AG08395 (cell line): Measurements from ENCODE around the gene ZNF511.
A peak's percentile ranks its signal among the peaks of the same experiment; 100 is the strongest.
"Not testable (repeated sequence)": the region's sequence is repeated elsewhere in the genome, so short reads cannot be mapped to it uniquely, and the experiment has no call there.

ENCODE experiments used
- DNase-seq: peaks from one replicate; pipeline ENCODE4 v3.0.0; 2012; ENCODE audit warnings: mixed read lengths, low spot score

ZNF511 gene

GRCh38 chr10:133308421-133309099 is at the start of gene ZNF511, which contains the start of gene TUBGCP2:
Gene ZNF511 (plus strand): TSS chr10:133308914. CDS start chr10:133308944, 30 bp downstream.
Gene TUBGCP2 (minus strand): TSS chr10:133308872. CDS start chr10:133302941, 5,931 bp downstream.
- peak; percentile 92 for DNase-seq

- no peak for DNase-seq
These were observed 49.1 kb upstream of the ZNF511 start for GRCh38 chr10:133259602-133259989.

GRCh38 chr10:133260895-133261725 is 47.6 kb upstream of the ZNF511 start:
- peak; percentile 53 for DNase-seq

- DNase-seq, result peak; percentile 86
These were observed 46.9 kb upstream of the ZNF511 start for GRCh38 chr10:133261726-133262325.

- no peak for DNase-seq
These were observed 46.0 kb upstream of the ZNF511 start for GRCh38 chr10:133262696-133263095.

GRCh38 chr10:133263674-133264073 is 45.0 kb upstream of the ZNF511 start:
- DNase-seq, result no peak

GRCh38 chr10:133264461-133264860 is 44.3 kb upstream of the ZNF511 start:
- DNase-seq, result no peak

GRCh38 chr10:133265052-133265451 is 43.7 kb upstream of the ZNF511 start:
- not testable (repeated sequence) for DNase-seq

GRCh38 chr10:133266056-133266795 is 42.5 kb upstream of the ZNF511 start:
- DNase-seq, result no peak

- no peak for DNase-seq
These were observed 41.4 kb upstream of the ZNF511 start for GRCh38 chr10:133267293-133267692.

- no peak for DNase-seq
These were observed 40.9 kb upstream of the ZNF511 start for GRCh38 chr10:133267829-133268228.

GRCh38 chr10:133268532-133268931 is 40.2 kb upstream of the ZNF511 start:
- DNase-seq, result no peak

- DNase-seq, result no peak
These were observed 39.3 kb upstream of the ZNF511 start for GRCh38 chr10:133269367-133269766.

- no peak for DNase-seq
These were observed 38.5 kb upstream of the ZNF511 start for GRCh38 chr10:133270204-133270603.

GRCh38 chr10:133270773-133271297 is 37.9 kb upstream of the ZNF511 start:
- DNase-seq, result no peak

- no peak for DNase-seq
These were observed 37.0 kb upstream of the ZNF511 start for GRCh38 chr10:133271521-133272300.

GRCh38 chr10:133272301-133272963 is 36.3 kb upstream of the ZNF511 start:
- no peak for DNase-seq

GRCh38 chr10:133272964-133273420 is 35.7 kb upstream of the ZNF511 start:
- DNase-seq, result no peak

GRCh38 chr10:133273534-133274143 is 35.1 kb upstream of the ZNF511 start:
- DNase-seq, result no peak
